COR-L47 (cell line): Measurements from ENCODE around the gene CRYBB1.

ENCODE experiments used
- DNase-seq: peaks from one replicate; lab custom pipeline; 2025; lab: John Stamatoyannopoulos, UW

CRYBB1 gene

GRCh38 chr22:26617271-26618199 lies at the start of gene CRYBB1:
TSS of gene CRYBB1 (minus strand) at chr22:26618027. CDS start at chr22:26616319, 1,708 bp downstream.
- DNase-seq = no peak

- no peak for DNase-seq
Measured at GRCh38 chr22:26667140-26667539, 49.3 kb upstream of the CRYBB1 start.

GRCh38 chr22:26665813-26666231 lies 48.0 kb upstream of the CRYBB1 start:
- DNase-seq = no peak

GRCh38 chr22:26663374-26663923 lies 45.6 kb upstream of the CRYBB1 start:
- DNase-seq = no peak

- DNase-seq = no peak
Measured at GRCh38 chr22:26662160-26662559, 44.3 kb upstream of the CRYBB1 start.

- DNase-seq = peak; percentile 29
Measured at GRCh38 chr22:26660961-26661578, 43.2 kb upstream of the CRYBB1 start.

- DNase-seq = no peak
Measured at GRCh38 chr22:26660356-26660755, 42.5 kb upstream of the CRYBB1 start.

- DNase-seq = peak; percentile 90
Measured at GRCh38 chr22:26658671-26659478, 41.0 kb upstream of the CRYBB1 start.

- DNase-seq = no peak
Measured at GRCh38 chr22:26658161-26658560, 40.3 kb upstream of the CRYBB1 start.

- peak; percentile 76 for DNase-seq
Measured at GRCh38 chr22:26656891-26657851, 39.3 kb upstream of the CRYBB1 start, which contains the start of gene MIAT. TSS of gene MIAT (plus strand) at chr22:26657588.

GRCh38 chr22:26651815-26652214 lies 34.0 kb upstream of the CRYBB1 start:
- no peak for DNase-seq

GRCh38 chr22:26650722-26651421 lies 33.0 kb upstream of the CRYBB1 start:
- no peak for DNase-seq

- peak; percentile 32 for DNase-seq
Measured at GRCh38 chr22:26648528-26649388, 30.9 kb upstream of the CRYBB1 start.

- peak; percentile 98 for DNase-seq
Measured at GRCh38 chr22:26648011-26648497, 30.2 kb upstream of the CRYBB1 start.

- peak; percentile 41 for DNase-seq
Measured at GRCh38 chr22:26646158-26646557, 28.3 kb upstream of the CRYBB1 start.

- no peak for DNase-seq
Measured at GRCh38 chr22:26643418-26644100, 25.7 kb upstream of the CRYBB1 start.

GRCh38 chr22:26642465-26643417 lies 24.9 kb upstream of the CRYBB1 start:
- DNase-seq = peak; percentile 45
